Measurements from ENCODE around the gene PCSK6.
"Not testable (repeated sequence)": the region's sequence is repeated elsewhere in the genome, so short reads cannot be mapped to it uniquely, and the experiment has no call there.

The PCSK6 gene

GRCh38 chr15:101359365-101359947, 130.1 kb downstream of the PCSK6 start:
- no peak for TF ChIP-seq CTCF (IDR thresholded peaks at IDR 0.05; ENCODE audit: low read depth, low read length, missing control alignments)
- H3K27me3 ChIP-seq (replicated peaks): no peaks in the 10 kb centered on the region
- in situ Hi-C loops (cut with HindIII; ENCODE audit: low pct_ligation_motif_present, low sequenced_read_pairs): no loop called here
- no peak overlapping the region for H3K27ac ChIP-seq
- no peak overlapping the region for H3K4me3 ChIP-seq (ENCODE audit: low read depth, low read length)
- H3K36me3 ChIP-seq (replicated peaks): no peaks in the 10 kb centered on the region
- peak; percentile 24 for DNase-seq

- no peak for TF ChIP-seq CTCF (IDR thresholded peaks at IDR 0.05; ENCODE audit: low read depth, low read length, missing control alignments)
- Histone ChIP-seq H3K36me3 (replicated peaks) (no peaks in the 10 kb centered on the region), H3K27me3 (replicated peaks) (no peaks in the 10 kb centered on the region), H3K27ac (no peak overlapping the region), H3K4me3 (ENCODE audit: low read depth, low read length) (no peak overlapping the region)
- DNase-seq: peak; percentile 50
- in situ Hi-C loops (cut with HindIII; ENCODE audit: low pct_ligation_motif_present, low sequenced_read_pairs): no loop called here
Measured at GRCh38 chr15:101358895-101359294, 130.6 kb downstream of the PCSK6 start.

GRCh38 chr15:101357885-101358284, 131.6 kb downstream of the PCSK6 start:
- H3K27me3 ChIP-seq (replicated peaks): no peaks in the 10 kb centered on the region
- DNase-seq: no peak
- no peak for TF ChIP-seq CTCF (IDR thresholded peaks at IDR 0.05; ENCODE audit: low read depth, low read length, missing control alignments)
- in situ Hi-C loops (cut with HindIII; ENCODE audit: low pct_ligation_motif_present, low sequenced_read_pairs): no loop called here
- no peaks in the 10 kb centered on the region for H3K36me3 ChIP-seq (replicated peaks)
- no peak overlapping the region for H3K27ac ChIP-seq
- H3K4me3 ChIP-seq (ENCODE audit: low read depth, low read length): no peak overlapping the region

- Histone ChIP-seq H3K27ac (no peak overlapping the region), H3K4me3 (ENCODE audit: low read depth, low read length) (no peak overlapping the region), H3K36me3 (replicated peaks) (no peaks in the 10 kb centered on the region), H3K27me3 (replicated peaks) (no peaks in the 10 kb centered on the region)
- in situ Hi-C loops (cut with HindIII; ENCODE audit: low pct_ligation_motif_present, low sequenced_read_pairs): no loop called here
- no peak for DNase-seq
- no peak for TF ChIP-seq CTCF (IDR thresholded peaks at IDR 0.05; ENCODE audit: low read depth, low read length, missing control alignments)
Measured at GRCh38 chr15:101357333-101357732, 132.2 kb downstream of the PCSK6 start.

GRCh38 chr15:101356512-101357172, 132.9 kb downstream of the PCSK6 start:
- in situ Hi-C loops (cut with HindIII; ENCODE audit: low pct_ligation_motif_present, low sequenced_read_pairs): not testable (repeated sequence)

GRCh38 chr15:101355678-101356464, 133.6 kb downstream of the PCSK6 start:
- no peaks in the 10 kb centered on the region for H3K36me3 ChIP-seq (replicated peaks)
- H3K4me3 ChIP-seq (ENCODE audit: low read depth, low read length): no peak overlapping the region
- no peak for TF ChIP-seq CTCF (IDR thresholded peaks at IDR 0.05; ENCODE audit: low read depth, low read length, missing control alignments)
- no peak overlapping the region for H3K27ac ChIP-seq
- DNase-seq: no peak
- in situ Hi-C loops (cut with HindIII; ENCODE audit: low pct_ligation_motif_present, low sequenced_read_pairs): no loop called here
- no peaks in the 10 kb centered on the region for H3K27me3 ChIP-seq (replicated peaks)

More at GRCh38 chr15:101356512-101357172, 132.9 kb downstream of the PCSK6 start:
- DNase-seq; H3K27ac ChIP-seq; H3K36me3 ChIP-seq (replicated peaks); H3K27me3 ChIP-seq (replicated peaks); H3K4me3 ChIP-seq (ENCODE audit: low read depth, low read length): not testable (repeated sequence)

Measured in brain microvascular endothelial cell (primary cell).